ENCODE results near the gene CACNA1C.

CACNA1C gene

GRCh38 chr12:2358986-2359658 lies 306.3 kb downstream of the CACNA1C start:
- no peak for DNase-seq (ENCODE audit: low read depth, low spot score)

GRCh38 chr12:2359725-2360629 lies 307.2 kb downstream of the CACNA1C start:
- DNase-seq (ENCODE audit: low read depth, low spot score): no peak

- no peak for DNase-seq (ENCODE audit: low read depth, low spot score)
These were observed 307.9 kb downstream of the CACNA1C start for GRCh38 chr12:2360630-2361170.

- no peak for DNase-seq (ENCODE audit: low read depth, low spot score)
These were observed 311.2 kb downstream of the CACNA1C start for GRCh38 chr12:2363836-2364609.

GRCh38 chr12:2364631-2365051 lies 311.9 kb downstream of the CACNA1C start:
- DNase-seq (ENCODE audit: low read depth, low spot score): no peak

- no peak for DNase-seq (ENCODE audit: low read depth, low spot score)
These were observed 313.9 kb downstream of the CACNA1C start for GRCh38 chr12:2366711-2367110.

- no peak for DNase-seq (ENCODE audit: low read depth, low spot score)
These were observed 319.4 kb downstream of the CACNA1C start for GRCh38 chr12:2372178-2372577.

GRCh38 chr12:2372735-2373134 lies 319.9 kb downstream of the CACNA1C start:
- no peak for DNase-seq (ENCODE audit: low read depth, low spot score)

- no peak for DNase-seq (ENCODE audit: low read depth, low spot score)
These were observed 320.5 kb downstream of the CACNA1C start for GRCh38 chr12:2373307-2373706.

- no peak for DNase-seq (ENCODE audit: low read depth, low spot score)
These were observed 321.5 kb downstream of the CACNA1C start for GRCh38 chr12:2374092-2374906.

GRCh38 chr12:2375871-2376270 lies 323.1 kb downstream of the CACNA1C start:
- DNase-seq (ENCODE audit: low read depth, low spot score): no peak

- DNase-seq (ENCODE audit: low read depth, low spot score): no peak
These were observed 324.3 kb downstream of the CACNA1C start for GRCh38 chr12:2376908-2377657.

- no peak for DNase-seq (ENCODE audit: low read depth, low spot score)
These were observed 326.1 kb downstream of the CACNA1C start for GRCh38 chr12:2378835-2379330.

- no peak for DNase-seq (ENCODE audit: low read depth, low spot score)
These were observed 328.2 kb downstream of the CACNA1C start for GRCh38 chr12:2380946-2381345.

GRCh38 chr12:2382370-2383155 lies 329.8 kb downstream of the CACNA1C start:
- DNase-seq (ENCODE audit: low read depth, low spot score): no peak

GRCh38 chr12:2383325-2384028 lies 330.7 kb downstream of the CACNA1C start:
- no peak for DNase-seq (ENCODE audit: low read depth, low spot score)

- DNase-seq (ENCODE audit: low read depth, low spot score): no peak
These were observed 331.2 kb downstream of the CACNA1C start for GRCh38 chr12:2384029-2384386.

- DNase-seq (ENCODE audit: low read depth, low spot score): no peak
These were observed 332.0 kb downstream of the CACNA1C start for GRCh38 chr12:2384533-2385351.

All from smooth muscle cell of the brain vasculature (primary cell).